NCI-H226 (cell line): ENCODE results near the gene OR2T34.
A peak's percentile ranks its signal among the peaks of the same experiment; 100 is the strongest.
"Not testable (repeated sequence)": the region's sequence is repeated elsewhere in the genome, so short reads cannot be mapped to it uniquely, and the experiment has no call there.

Experiments used
- DNase-seq: peaks from one replicate; pipeline ENCODE4 v3.0.0-alpha.2; 2015

Gene OR2T34, protein sequence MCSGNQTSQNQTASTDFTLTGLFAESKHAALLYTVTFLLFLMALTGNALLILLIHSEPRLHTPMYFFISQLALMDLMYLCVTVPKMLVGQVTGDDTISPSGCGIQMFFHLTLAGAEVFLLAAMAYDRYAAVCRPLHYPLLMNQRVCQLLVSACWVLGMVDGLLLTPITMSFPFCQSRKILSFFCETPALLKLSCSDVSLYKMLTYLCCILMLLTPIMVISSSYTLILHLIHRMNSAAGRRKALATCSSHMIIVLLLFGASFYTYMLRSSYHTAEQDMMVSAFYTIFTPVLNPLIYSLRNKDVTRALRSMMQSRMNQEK

GRCh38 chr1:248574657-248575056 lies at the start of gene OR2T34:
Gene OR2T34, minus strand, starts transcription at chr1:248574757. Its CDS starts 0 bp downstream, at chr1:248574757.
- not testable (repeated sequence) for DNase-seq

DNA sequence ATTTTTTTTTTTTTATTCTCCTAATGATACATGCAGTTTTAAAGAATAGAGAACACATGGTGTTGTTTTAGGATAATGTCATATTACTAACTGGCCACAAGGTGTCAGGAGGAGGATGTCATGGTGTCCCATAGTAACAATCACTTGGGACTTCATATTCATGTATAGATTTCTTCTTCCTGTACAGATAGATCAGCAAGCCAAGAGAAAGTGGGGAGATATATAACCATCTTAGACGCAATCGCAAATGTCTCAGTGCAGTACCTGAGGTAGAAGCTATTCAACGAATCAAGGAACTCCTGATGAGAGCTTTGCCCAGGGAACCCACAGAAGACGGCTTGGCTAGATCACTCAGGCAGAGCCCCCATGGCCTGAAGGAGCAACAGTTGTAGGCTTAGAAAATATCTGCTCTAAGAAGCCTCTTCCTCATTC lies 48.0 kb upstream of the OR2T34 start:
- DNase-seq = no peak

- DNase-seq = no peak
Observed at GRCh38 chr1:248621770-248622169, 47.2 kb upstream of the OR2T34 start.

GRCh38 chr1:248618878-248619277 lies 44.3 kb upstream of the OR2T34 start:
- peak; percentile 17 for DNase-seq

DNA sequence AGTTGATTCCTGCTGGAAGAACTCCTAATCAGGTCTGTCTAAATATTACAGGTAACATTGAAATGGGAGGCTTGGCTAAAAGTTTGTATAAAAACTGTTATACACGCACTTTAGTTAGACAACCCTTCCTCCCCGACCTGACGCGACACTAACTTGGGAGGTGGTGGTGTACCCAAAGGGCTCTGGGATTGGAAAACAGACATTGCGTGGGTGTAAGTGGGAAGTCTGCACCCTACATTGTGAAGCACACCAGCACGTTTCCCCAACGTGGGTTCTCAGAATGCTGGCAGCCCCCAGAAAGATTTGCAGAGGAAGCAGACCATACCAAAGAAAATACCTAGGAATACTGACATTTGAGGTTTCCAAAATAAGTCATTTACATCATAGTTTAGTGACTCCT lies 43.6 kb upstream of the OR2T34 start:
- DNase-seq = no peak

GRCh38 chr1:248613742-248614141 lies 39.2 kb upstream of the OR2T34 start:
- no peak for DNase-seq

GRCh38 chr1:248611883-248612414 lies 37.4 kb upstream of the OR2T34 start:
- DNase-seq = no peak

DNA sequence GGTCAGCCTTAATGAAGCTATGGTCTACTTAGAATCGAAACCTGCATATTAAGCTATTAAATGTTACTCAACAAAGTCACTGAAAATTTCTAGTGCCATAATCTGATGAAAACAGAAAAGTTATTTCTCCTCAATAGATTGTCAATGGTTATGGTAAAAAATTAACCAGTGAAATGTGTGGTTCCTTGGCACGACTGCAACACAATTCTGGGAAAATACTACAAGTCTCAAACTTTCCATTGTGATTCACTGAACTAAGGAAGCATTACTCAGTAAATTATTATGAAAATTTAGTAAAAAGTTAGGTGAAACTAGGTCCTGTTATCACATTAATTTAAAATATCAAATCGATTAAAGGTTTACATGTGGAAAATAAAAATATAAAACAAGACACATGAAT lies 35.7 kb upstream of the OR2T34 start:
- no peak for DNase-seq

DNA sequence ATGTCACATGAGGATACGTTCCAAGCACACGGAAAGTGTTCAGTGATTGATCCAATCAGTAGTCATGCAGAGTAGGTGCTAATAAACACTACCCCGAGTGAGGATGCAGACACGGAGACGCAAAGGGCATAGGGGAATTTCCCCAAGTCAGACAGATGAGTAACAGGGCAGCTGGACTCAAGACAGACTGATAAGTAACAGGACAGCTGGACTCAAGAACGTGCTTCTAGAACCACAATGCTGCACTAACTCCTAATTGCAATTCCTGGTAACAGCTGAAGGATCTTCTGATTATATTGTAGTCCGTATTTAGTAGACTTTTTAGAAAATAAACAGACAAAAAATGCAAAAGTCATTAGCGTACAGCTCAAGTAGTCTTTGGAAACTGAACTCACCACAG lies 24.8 kb upstream of the OR2T34 start:
- no peak for DNase-seq

DNA sequence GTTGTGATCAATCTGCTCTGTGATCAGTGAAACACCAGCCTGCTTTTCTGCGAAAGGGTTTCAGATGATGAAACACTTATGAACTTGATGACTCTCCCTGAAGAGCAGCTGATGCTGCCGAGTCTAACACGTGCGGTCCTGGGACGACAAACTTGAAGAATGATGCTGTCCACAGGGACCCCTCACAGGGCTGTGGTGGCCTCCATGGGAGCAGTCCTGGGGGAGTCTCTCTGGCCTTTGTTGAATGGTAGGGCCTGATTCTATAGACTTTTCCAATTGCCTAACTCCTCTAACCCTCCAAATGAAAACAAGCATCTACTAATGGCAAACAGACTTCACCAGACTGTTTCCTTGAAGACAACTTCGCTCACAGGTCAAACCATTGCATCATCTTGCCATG lies 23.0 kb upstream of the OR2T34 start, which contains the start of gene OR2T10:
Gene OR2T10, minus strand, starts transcription at position 112 of the 400 bp plus-strand sequence. CDS start 3,932 bp downstream, outside the sequence.
- no peak for DNase-seq

DNA sequence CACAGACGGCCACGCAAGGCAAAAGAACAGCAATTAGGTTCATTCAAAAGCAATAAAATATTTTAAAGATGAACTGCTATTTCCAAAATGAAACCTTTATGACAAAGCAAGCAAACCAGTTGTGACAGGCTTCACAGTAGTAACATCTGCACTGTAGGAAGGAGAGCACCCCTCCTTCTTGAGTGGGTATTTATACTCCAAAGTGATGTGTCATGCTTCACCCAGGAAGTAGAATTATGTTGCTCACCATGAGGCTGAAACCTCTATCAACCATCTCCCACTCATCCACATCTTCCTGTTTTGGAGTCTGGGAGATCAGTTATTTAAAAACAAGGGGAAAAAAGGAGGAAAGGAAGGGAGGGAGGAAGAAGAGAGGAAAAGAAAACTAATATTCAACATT lies 22.1 kb upstream of the OR2T34 start:
- DNase-seq = no peak

DNA sequence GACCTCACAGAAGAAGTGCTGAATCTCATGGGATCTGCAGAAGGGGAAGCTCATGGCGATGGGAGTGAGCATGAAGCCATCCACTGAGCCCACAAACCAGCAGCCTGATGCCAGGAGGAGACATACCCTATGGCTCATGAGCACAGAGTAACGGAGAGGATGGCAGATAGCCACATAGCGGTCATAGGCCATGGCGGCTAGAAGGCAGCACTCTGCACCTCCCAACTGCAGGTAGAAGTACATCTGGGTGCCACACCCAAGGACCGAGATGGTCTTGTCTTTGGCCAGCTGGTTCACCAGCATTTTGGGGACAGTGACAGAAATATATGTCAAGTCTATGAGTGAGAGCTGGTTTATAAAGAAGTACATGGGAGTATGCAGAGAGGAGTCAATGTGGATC lies 18.7 kb upstream of the OR2T34 start:
- DNase-seq = no peak

DNA sequence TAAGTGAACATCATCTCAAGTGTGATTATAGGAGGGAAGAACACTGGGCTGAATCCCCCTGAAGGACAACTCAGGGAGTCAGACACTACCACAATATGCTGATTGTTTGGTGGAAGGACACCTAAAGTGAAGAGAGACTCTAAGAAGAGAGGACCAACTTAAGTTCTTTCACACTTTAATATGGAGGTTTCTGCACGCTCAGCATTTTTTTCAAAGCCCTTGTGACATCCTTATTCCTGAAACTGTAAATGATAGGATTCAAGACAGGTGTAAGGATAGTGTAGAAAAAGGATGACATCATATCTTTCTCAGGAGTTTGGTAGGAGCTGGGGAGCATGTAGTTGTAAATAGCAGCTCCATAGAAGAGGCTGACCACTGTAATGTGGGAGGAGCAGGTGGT lies 18.1 kb upstream of the OR2T34 start:
- no peak for DNase-seq

GRCh38 chr1:248590055-248590454 lies 15.5 kb upstream of the OR2T34 start:
- DNase-seq = no peak

DNA sequence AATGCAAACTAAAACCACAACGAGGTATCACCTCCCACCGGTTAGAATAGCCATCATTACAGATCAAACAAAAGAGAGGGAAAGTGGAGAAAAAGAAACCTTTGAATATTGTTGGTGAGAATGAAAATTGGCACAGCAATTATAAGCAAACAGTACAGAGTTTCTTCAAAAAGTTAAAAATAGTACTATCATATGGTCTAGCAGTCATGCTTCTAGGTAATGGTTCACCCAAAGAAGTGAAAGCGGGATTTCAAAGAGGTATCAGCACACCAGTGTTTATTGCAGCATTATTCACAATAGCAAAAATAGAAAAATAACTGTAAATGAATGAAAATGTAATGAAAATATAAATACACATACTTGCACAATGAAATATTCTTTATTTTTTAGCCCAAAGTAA lies 14.8 kb upstream of the OR2T34 start:
- no peak for DNase-seq

DNA sequence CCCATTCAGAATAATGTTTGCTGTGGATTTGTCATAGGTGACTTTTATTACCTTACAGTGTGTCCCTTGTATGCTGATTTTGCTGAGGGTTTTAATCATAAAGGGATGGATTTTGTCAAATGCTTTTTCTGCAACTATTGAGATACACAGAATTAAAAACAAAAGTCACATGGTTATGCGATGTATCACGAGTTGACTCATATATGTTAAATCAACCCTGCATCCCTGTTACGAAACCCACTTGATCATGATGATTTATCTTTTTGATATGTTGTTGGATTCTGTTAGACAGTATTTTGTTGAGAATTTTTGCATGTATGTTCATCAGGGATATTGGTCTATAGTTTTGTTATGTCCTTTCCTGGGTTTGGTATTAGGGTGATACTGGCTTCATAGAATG lies 10.7 kb upstream of the OR2T34 start:
- no peak for DNase-seq

DNA sequence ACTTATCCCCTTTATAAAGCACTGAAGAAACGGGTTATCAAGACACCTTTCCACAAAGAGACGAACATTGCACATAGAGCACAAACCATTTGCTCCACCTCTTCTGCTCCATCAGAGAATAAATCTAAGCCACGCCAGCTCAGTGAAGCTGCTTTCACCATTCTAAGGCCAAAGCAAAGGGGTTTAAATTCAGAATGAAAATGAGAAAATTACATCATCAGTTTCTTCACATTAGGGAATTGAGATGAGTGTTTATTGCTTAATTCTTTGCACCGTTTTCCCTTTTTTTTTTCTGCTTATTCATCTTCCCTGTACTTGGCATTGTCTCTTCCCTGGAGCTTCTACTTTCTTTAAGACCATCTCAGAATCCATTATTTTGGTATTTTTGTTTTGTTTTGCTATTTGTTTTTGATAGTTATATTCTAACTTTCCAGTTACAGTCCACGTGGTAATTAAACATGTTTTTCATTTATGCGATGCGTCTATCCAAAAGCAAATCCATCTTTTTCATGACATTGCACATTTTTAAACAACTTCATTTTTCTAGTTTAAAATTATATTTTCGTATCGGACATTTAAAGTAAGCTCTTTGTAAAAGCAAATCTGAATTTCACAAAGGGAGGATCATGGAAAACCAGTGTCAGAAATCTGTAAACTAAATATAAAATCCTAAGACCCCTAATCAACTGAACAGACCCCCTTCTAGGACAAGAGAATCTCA lies 1.9 kb upstream of the OR2T34 start:
- no peak for DNase-seq

DNA sequence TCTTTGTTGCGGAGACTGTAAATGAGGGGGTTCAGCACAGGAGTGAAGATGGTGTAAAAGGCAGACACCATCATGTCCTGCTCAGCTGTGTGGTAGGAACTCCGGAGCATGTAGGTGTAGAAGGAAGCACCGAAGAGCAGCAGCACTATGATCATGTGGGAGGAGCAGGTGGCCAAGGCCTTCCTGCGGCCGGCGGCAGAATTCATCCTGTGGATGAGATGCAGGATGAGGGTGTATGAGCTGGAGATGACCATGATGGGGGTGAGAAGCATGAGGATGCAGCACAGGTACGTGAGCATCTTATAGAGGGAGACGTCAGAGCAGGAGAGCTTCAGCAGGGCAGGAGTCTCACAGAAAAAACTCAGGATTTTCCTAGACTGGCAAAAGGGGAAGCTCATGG lies 701 bp downstream of the OR2T34 start:
- not testable (repeated sequence) for DNase-seq

GRCh38 chr1:248572049-248572448 lies 2.5 kb downstream of the OR2T34 start:
- DNase-seq = not testable (repeated sequence)

DNA sequence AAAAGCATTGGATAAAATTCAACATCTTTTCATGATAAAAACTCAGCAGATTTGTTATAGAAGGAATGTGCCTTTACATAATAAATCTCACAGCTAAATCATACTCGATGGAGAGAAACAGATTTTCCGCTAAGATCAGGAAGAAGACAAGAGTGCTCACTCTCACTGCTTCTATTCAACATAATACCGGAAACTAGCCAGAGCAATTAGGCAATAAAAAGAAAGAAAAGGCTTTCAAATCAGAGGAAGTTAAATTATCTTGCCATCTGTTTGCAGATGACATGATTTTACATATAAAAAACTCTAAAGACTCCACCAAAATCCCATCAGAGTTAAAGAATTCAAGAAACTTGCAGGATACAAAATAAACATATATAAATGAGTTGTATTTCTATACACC lies 3.7 kb downstream of the OR2T34 start:
- DNase-seq = not testable (repeated sequence)

GRCh38 chr1:248569049-248569448 lies 5.5 kb downstream of the OR2T34 start:
- DNase-seq = not testable (repeated sequence)

- not testable (repeated sequence) for DNase-seq
Observed at GRCh38 chr1:248565530-248566373, 8.8 kb downstream of the OR2T34 start.

DNA sequence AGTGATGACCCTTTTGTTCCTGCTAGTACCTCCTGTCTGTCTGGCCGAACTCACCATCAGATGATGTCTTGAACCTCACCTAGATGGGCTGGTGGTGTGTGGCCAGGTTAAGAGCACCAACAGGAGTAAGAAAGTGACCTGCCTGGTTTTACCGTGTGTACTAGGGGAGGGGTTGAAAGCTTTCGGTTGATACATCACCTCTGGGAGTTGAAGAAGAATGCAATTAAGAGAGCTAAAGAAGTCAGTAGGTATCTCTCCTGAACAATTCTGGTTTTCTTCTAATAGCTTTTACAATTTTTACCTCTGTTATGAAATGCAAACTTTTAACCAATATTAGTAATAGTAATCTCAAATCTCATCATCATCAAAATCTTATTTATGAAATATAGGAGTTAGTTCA lies 11.9 kb downstream of the OR2T34 start, which contains the start of gene OR2T29:
Gene OR2T29, minus strand, starts transcription at position 101 of the 400 bp plus-strand sequence. CDS start 3,281 bp downstream, outside the sequence.
- DNase-seq = not testable (repeated sequence)
